IMR-90 (cell line): ENCODE data around the gene CTAG2. TPM values are rescaled to one million over a fixed set of nuclear protein-coding genes. Genes with fewer than 3 reads are reported as not detected.
"Not testable (repeated sequence)": the region's sequence is repeated elsewhere in the genome, so short reads cannot be mapped to it uniquely, and the experiment has no call there.

ENCODE experiments used
- ATAC-seq: fragments of 200-7000 bp; cut with Tn5 transposase; 2 replicates; pipeline ENCODE4 v1.9.1; 2020; ENCODE audit warnings: low read depth, mild to moderate bottlenecking, moderate library complexity
- BruUV-seq: library from RNA; stranded (reverse); fragments of 400-500 nt; replicated peaks from 2 replicates; lab custom pipeline; 2021; lab: Mats Ljungman, UMichigan
- CTCF ChIA-PET: fragments of 300-600 bp; formaldehyde crosslinking; extraction: SDS; loops from one replicate; lab custom pipeline; 2021; ENCODE audit warnings: antibody characterized with exemption; lab: Yijun Ruan, JAX
- POLR2A ChIA-PET: fragments of 300-600 bp; sonication (Branson Sonifier 250); formaldehyde crosslinking; loops from one replicate; lab custom pipeline; 2022; ENCODE audit warnings: antibody characterized with exemption; ENCODE audit not compliant: unreplicated experiment; lab: Charles Lee
- DNase-seq: peaks from one replicate; pipeline ENCODE4 v3.0.0; 2013
- H2AFZ ChIP-seq: replicated peaks from 2 replicates; pipeline ENCODE3; 2013; ENCODE audit warnings: low read length, mild to moderate bottlenecking; ENCODE audit not compliant: poor library complexity
- H2AK5ac ChIP-seq: 2 replicates; pipeline ENCODE4 v1.6.1; 2013; ENCODE audit warnings: low read depth, low read length, inconsistent platforms
- H2AK9ac ChIP-seq: replicated peaks from 2 replicates; pipeline ENCODE3; 2013; ENCODE audit warnings: mild to moderate bottlenecking, low read depth, low read length, moderate library complexity; ENCODE audit not compliant: poor library complexity
- H2BK120ac ChIP-seq: 2 replicates; pipeline ENCODE4 v1.6.1; 2013; ENCODE audit warnings: low read depth, low read length, inconsistent platforms
- H2BK15ac ChIP-seq: 3 replicates; pipeline ENCODE4 v1.6.1; 2013; ENCODE audit warnings: low read depth, low read length, inconsistent platforms
- H2BK20ac ChIP-seq: 2 replicates; pipeline ENCODE4 v1.6.1; 2013; ENCODE audit warnings: low read depth, mild to moderate bottlenecking, inconsistent platforms, low read length, moderate library complexity
- H2BK5ac ChIP-seq: 2 replicates; pipeline ENCODE4 v1.6.1; 2013; ENCODE audit warnings: mild to moderate bottlenecking, low read depth, low read length, inconsistent platforms; ENCODE audit not compliant: poor library complexity, severe bottlenecking
- H3K14ac ChIP-seq: replicated peaks from 2 replicates; pipeline ENCODE4 v1.6.1; 2013; ENCODE audit warnings: low read depth, low read length, inconsistent platforms
- H3K18ac ChIP-seq: 2 replicates; pipeline ENCODE4 v1.6.1; 2013; ENCODE audit warnings: low read depth, low read length, control low read depth
- H3K23ac ChIP-seq: 2 replicates; pipeline ENCODE4 v1.6.1; 2013; ENCODE audit warnings: low read depth, low read length, inconsistent platforms
- H3K27ac ChIP-seq: 2 replicates; pipeline ENCODE4 v1.5.1; 2013; ENCODE audit warnings: mild to moderate bottlenecking, control low read depth, low read length; ENCODE audit not compliant: insufficient read depth
- H3K27me3 ChIP-seq: 2 replicates; pipeline ENCODE4 v1.6.1; 2013; ENCODE audit warnings: low read length; ENCODE audit not compliant: control insufficient read depth, insufficient read depth
- H3K36me3 ChIP-seq: 2 replicates; pipeline ENCODE4 v1.6.1; 2013; ENCODE audit warnings: low read length, mixed read lengths; ENCODE audit not compliant: control insufficient read depth, insufficient read depth
- H3K4ac ChIP-seq: 2 replicates; pipeline ENCODE4 v1.6.1; 2013; ENCODE audit warnings: low read depth, low read length, inconsistent platforms
- H3K4me1 ChIP-seq: 2 replicates; pipeline ENCODE4 v1.6.1; 2013; ENCODE audit warnings: low read length, mixed read lengths; ENCODE audit not compliant: control insufficient read depth, insufficient read depth
- H3K4me2 ChIP-seq: 2 replicates; pipeline ENCODE4 v1.6.1; 2013; ENCODE audit warnings: low read depth, mild to moderate bottlenecking, control low read depth, low read length, moderate library complexity
- H3K4me3 ChIP-seq: 2 replicates; pipeline ENCODE4 v1.5.1; 2013; ENCODE audit warnings: low read depth, mild to moderate bottlenecking, control low read depth, low read length, moderate library complexity; ENCODE audit not compliant: insufficient read depth
- H3K56ac ChIP-seq: 2 replicates; pipeline ENCODE4 v1.6.1; 2013; ENCODE audit warnings: low read length, inconsistent platforms; ENCODE audit not compliant: insufficient read depth; ENCODE audit errors: extremely low read depth
- H3K79me1 ChIP-seq, 2 experiments: 2 replicates each; pipeline ENCODE4 v1.6.1; 2013; ENCODE audit warnings: low read length in 2 of 2, inconsistent platforms in 1 of 2, low read depth in 1 of 2
- H3K9ac ChIP-seq: 2 replicates; pipeline ENCODE4 v1.6.1; 2013; ENCODE audit warnings: low read depth, low read length, control low read depth
- H3K9me1 ChIP-seq: 2 replicates; pipeline ENCODE4 v1.6.1; 2013; ENCODE audit warnings: low read length, inconsistent platforms; ENCODE audit not compliant: insufficient read depth
- H3K9me3 ChIP-seq: 2 replicates; pipeline ENCODE4 v1.6.1; 2013; ENCODE audit warnings: low read length; ENCODE audit not compliant: control insufficient read depth, insufficient read depth
- H4K20me1 ChIP-seq: 2 replicates; pipeline ENCODE4 v1.6.1; 2013; ENCODE audit warnings: low read length, inconsistent platforms; ENCODE audit not compliant: insufficient read depth
- H4K5ac ChIP-seq: 2 replicates; pipeline ENCODE4 v1.6.1; 2013; ENCODE audit warnings: mild to moderate bottlenecking, low read depth, low read length, control low read depth
- H4K8ac ChIP-seq, 2 experiments: 2 replicates each; pipeline ENCODE4 v1.6.1; 2013; ENCODE audit warnings: low read depth in 2 of 2, low read length in 2 of 2, control low read depth in 1 of 2, inconsistent platforms in 1 of 2
- H4K91ac ChIP-seq: 2 replicates; pipeline ENCODE4 v1.6.1; 2013; ENCODE audit warnings: low read depth, low read length, inconsistent platforms; ENCODE audit not compliant: insufficient read depth
- WGBS, 2 experiments: methylation state at CpG; one replicate each; pipeline versions ENCODE4 v1.1.5 to v1.1.7; 2013; ENCODE audit warnings: missing lambda C conversion rate in 2 of 2; ENCODE audit not compliant: insufficient read length in 1 of 2; ENCODE audit errors: extremely low coverage in 2 of 2; 5-methylcytosine and 5-hydroxymethylcytosine counted together
- dilution Hi-C: fragments of 300-500 bp; cut with HindIII; formaldehyde crosslinking; loops from one replicate; pipeline ENCODE4 v1.14.3; 2018; ENCODE audit warnings: low sequenced_read_pairs; ENCODE audit not compliant: unreplicated experiment
- in situ Hi-C: fragments of 300-500 bp; cut with MboI; formaldehyde crosslinking; loops from 3 replicates; pipeline ENCODE4 v1.14.3; 2019; ENCODE audit warnings: low sequenced_read_pairs, inconsistent platforms, mixed read lengths
- intact Hi-C: fragments of 100-400 bp; cut with micrococcal nuclease; formaldehyde crosslinking; loops from 2 replicates; pipeline ENCODE4 v1.10.0; 2022
- polyA plus RNA-seq, 3 experiments: library from polyadenylated mRNA; depleted of rRNA; stranded (reverse); fragments of >200 nt; gene quantifications; 2 replicates each; pipeline ENCODE4 v1.2.3, GENCODE V29; 2012; ENCODE audit warnings: low replicate concordance in 1 of 3
- total RNA-seq: library from RNA; depleted of rRNA; stranded (reverse); fragments of >200 nt; gene quantifications from 2 replicates; pipeline ENCODE4 v1.2.3, GENCODE V29; 2012

CTAG2 gene
- total and polyA plus RNA-seq, 2 of the 4 experiments (the other 2 are of a cell fraction) = 27.1 to 42.5 TPM

DNA sequence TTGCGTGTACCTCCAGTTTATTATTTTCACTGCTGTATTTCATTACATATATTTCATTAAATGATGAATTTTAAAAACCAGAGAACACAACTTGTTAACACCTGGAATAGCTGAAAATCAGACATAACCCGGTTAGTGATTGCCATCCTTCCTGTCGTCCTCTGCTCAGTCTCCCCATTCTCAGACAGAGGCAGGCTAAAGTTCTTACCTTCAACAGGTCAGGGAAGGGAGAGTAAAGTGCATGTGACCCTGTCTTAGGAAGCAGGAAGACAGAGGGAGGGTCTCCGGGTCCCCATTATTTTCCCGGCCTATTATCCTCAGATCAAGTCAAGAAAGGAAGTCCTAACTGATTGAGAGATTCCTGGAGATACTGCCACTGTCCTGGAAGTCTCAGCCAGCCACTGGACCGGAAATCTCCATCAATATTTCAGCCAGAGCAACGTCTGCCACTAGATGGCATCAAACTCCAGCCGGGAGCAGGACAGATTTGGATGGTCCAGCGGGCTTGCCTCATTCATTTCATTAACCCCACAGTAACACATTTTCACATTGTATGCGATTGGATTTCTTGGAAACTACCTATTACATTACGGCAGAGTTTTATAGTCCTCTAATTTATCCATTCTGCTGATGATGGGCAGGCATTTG, 32.5 kb downstream of the CTAG2 start:
- H2AK5ac ChIP-seq, H4K91ac ChIP-seq, intact Hi-C loops, H4K8ac ChIP-seq, H3K4me2 ChIP-seq, H3K79me1 ChIP-seq, H2AFZ ChIP-seq, H4K5ac ChIP-seq, H3K23ac ChIP-seq, H4K20me1 ChIP-seq, DNase-seq, H3K9me1 ChIP-seq, dilution Hi-C loops, H3K4ac ChIP-seq, H3K14ac ChIP-seq, H3K9ac ChIP-seq, H3K9me3 ChIP-seq, H2AK9ac ChIP-seq, H3K56ac ChIP-seq, H3K27me3 ChIP-seq, H2BK15ac ChIP-seq, H2BK120ac ChIP-seq, BruUV-seq, in situ Hi-C loops, H3K4me3 ChIP-seq, H3K18ac ChIP-seq, CTCF ChIA-PET, H2BK5ac ChIP-seq, H2BK20ac ChIP-seq, H3K36me3 ChIP-seq, H3K27ac ChIP-seq, POLR2A ChIA-PET, H3K4me1 ChIP-seq: not testable (repeated sequence)
- ATAC-seq = peak; percentile 86
- no CpG with 5 or more reads among the region's 11 CpGs for WGBS, 2 experiments

- H3K27me3 ChIP-seq, H3K18ac ChIP-seq, dilution Hi-C loops, H3K4ac ChIP-seq, H2BK20ac ChIP-seq, ATAC-seq, H3K56ac ChIP-seq, H2BK15ac ChIP-seq, H3K14ac ChIP-seq, H3K9me1 ChIP-seq, H3K4me2 ChIP-seq, DNase-seq, in situ Hi-C loops, H2BK5ac ChIP-seq, H4K91ac ChIP-seq, H3K9me3 ChIP-seq, H2AFZ ChIP-seq, H3K23ac ChIP-seq, H2AK5ac ChIP-seq, H3K9ac ChIP-seq, H3K27ac ChIP-seq, H4K5ac ChIP-seq, H4K8ac ChIP-seq, H3K79me1 ChIP-seq, H3K4me1 ChIP-seq, H4K20me1 ChIP-seq, H3K36me3 ChIP-seq, CTCF ChIA-PET, H2BK120ac ChIP-seq, POLR2A ChIA-PET, H3K4me3 ChIP-seq, intact Hi-C loops, H2AK9ac ChIP-seq, BruUV-seq: not testable (repeated sequence)
- WGBS, 2 experiments = no CpG with 5 or more reads among the region's 28 CpGs
Measured at GRCh38 chrX:154619182-154619581, 34.2 kb downstream of the CTAG2 start, which contains the start of gene CTAG1B. CTAG1B (minus strand) TSS chrX:154619282; CDS start chrX:154619218, 64 bp downstream.
